ENCODE measurements around the gene LETM1. TPM values are rescaled to one million over a fixed set of nuclear protein-coding genes. Genes with fewer than 3 reads are reported as not detected.

The LETM1 gene
- total RNA-seq, 5 donors from 2014 or later (not counting 1 experiment from before 2014, with no cell fraction given), result 35.4 to 60.3 (median 53.5) TPM

GRCh38 chr4:1842993-1843448, 12.9 kb downstream of the LETM1 start:
- POLR2A ChIA-PET, result no interaction called here
- H3K4me3 ChIP-seq (ENCODE audit: control insufficient read depth in 1 of 2, extremely low read depth in 1 of 2, low read length in 1 of 2), result no peak overlapping the region

GRCh38 chr4:1842339-1842895, 13.5 kb downstream of the LETM1 start:
- H3K36me3 Mint-ChIP-seq, result peaks cover 36% of the 10 kb centered on the region

More at GRCh38 chr4:1842993-1843448, 12.9 kb downstream of the LETM1 start:
- no peak overlapping the region for H3K27ac ChIP-seq (ENCODE audit: low read length)
- no peak overlapping the region for H3K27ac Mint-ChIP-seq
- ATAC-seq (replicated peaks in 1 of 4) (no peak), DNase-seq (no peak)
- H3K27me3 ChIP-seq (replicated peaks in 1 of 2; ENCODE audit: control insufficient read depth in 2 of 2, extremely low read depth in 1 of 2, insufficient read depth in 2 of 2, low read length in 1 of 2), result no peaks in the 10 kb centered on the region
- H3K36me3 Mint-ChIP-seq, result peaks cover 37% of the 10 kb centered on the region
- H3K4me1 Mint-ChIP-seq, result peaks cover 3 to 10% (median 5%) of the 10 kb centered on the region in 3 donors
- H3K9me3 Mint-ChIP-seq, result no peaks in the 10 kb centered on the region
- no peaks in the 10 kb centered on the region for H3K9me3 ChIP-seq
- peaks cover 0 to 5% of the 10 kb centered on the region in 2 experiments for H3K4me1 ChIP-seq (ENCODE audit: control insufficient read depth in 1 of 2, extremely low read depth in 1 of 2, insufficient read depth in 2 of 2, low read length in 2 of 2)
- CTCF ChIA-PET, result no interaction called here
- H3K27me3 Mint-ChIP-seq, result no peaks in the 10 kb centered on the region
- 97% methylated on average over 16 of the region's 17 CpGs for WGBS (ENCODE audit: insufficient coverage)
- H3K4me3 Mint-ChIP-seq, result no peak overlapping the region
- H3K36me3 ChIP-seq (ENCODE audit: control insufficient read depth in 2 of 2, extremely low read depth in 1 of 2, insufficient read depth in 1 of 2, low read length in 1 of 2), result peaks cover 9 to 56% of the 10 kb centered on the region in 2 donors

GRCh38 chr4:1841887-1842210, 14.1 kb downstream of the LETM1 start:
- H3K36me3 ChIP-seq (ENCODE audit: control insufficient read depth in 2 of 2, extremely low read depth in 1 of 2, insufficient read depth in 1 of 2, low read length in 1 of 2), result peaks cover 9 to 51% of the 10 kb centered on the region in 2 donors
- Mint-ChIP-seq H3K36me3 (peaks cover 36% of the 10 kb centered on the region), H3K4me3 (no peak overlapping the region), H3K27ac (no peak overlapping the region), H3K4me1 (peaks cover 3 to 10% (median 5%) of the 10 kb centered on the region in 3 donors), H3K27me3 (no peaks in the 10 kb centered on the region), H3K9me3 (no peaks in the 10 kb centered on the region)
- CTCF ChIA-PET, result no interaction called here
- no peak for ATAC-seq (replicated peaks in 1 of 4)
- WGBS (ENCODE audit: insufficient coverage), result 50% methylated on average over 1 of the region's 9 CpGs
- peaks cover 0 to 5% of the 10 kb centered on the region in 2 experiments for H3K4me1 ChIP-seq (ENCODE audit: control insufficient read depth in 1 of 2, extremely low read depth in 1 of 2, insufficient read depth in 2 of 2, low read length in 2 of 2)
- POLR2A ChIA-PET, result interaction anchor here in 1 of 2 donors (0.5 kb wide), 1 partner anchor 12 kb away, joined by 3 read pairs; no protein-coding TSS in a partner anchor
- H3K4me3 ChIP-seq (ENCODE audit: control insufficient read depth in 1 of 2, extremely low read depth in 1 of 2, low read length in 1 of 2), result no peak overlapping the region
- no peak for DNase-seq
- H3K27me3 ChIP-seq (replicated peaks in 1 of 2; ENCODE audit: control insufficient read depth in 2 of 2, extremely low read depth in 1 of 2, insufficient read depth in 2 of 2, low read length in 1 of 2), result no peaks in the 10 kb centered on the region
- no peaks in the 10 kb centered on the region for H3K9me3 ChIP-seq
- H3K27ac ChIP-seq (ENCODE audit: low read length), result no peak overlapping the region

More at GRCh38 chr4:1842339-1842895, 13.5 kb downstream of the LETM1 start:
- POLR2A ChIA-PET, result no interaction called here
- CTCF ChIA-PET, result no interaction called here
- no peak overlapping the region for H3K27ac Mint-ChIP-seq
- Histone ChIP-seq H3K36me3 (ENCODE audit: control insufficient read depth in 2 of 2, extremely low read depth in 1 of 2, insufficient read depth in 1 of 2, low read length in 1 of 2) (peaks cover 9 to 56% of the 10 kb centered on the region in 2 donors), H3K27ac (ENCODE audit: low read length) (no peak overlapping the region), H3K4me3 (ENCODE audit: control insufficient read depth in 1 of 2, extremely low read depth in 1 of 2, low read length in 1 of 2) (no peak overlapping the region), H3K9me3 (no peaks in the 10 kb centered on the region), H3K27me3 (replicated peaks in 1 of 2; ENCODE audit: control insufficient read depth in 2 of 2, extremely low read depth in 1 of 2, insufficient read depth in 2 of 2, low read length in 1 of 2) (no peaks in the 10 kb centered on the region), H3K4me1 (ENCODE audit: control insufficient read depth in 1 of 2, extremely low read depth in 1 of 2, insufficient read depth in 2 of 2, low read length in 2 of 2) (peaks cover 0 to 5% of the 10 kb centered on the region in 2 experiments)
- ATAC-seq (replicated peaks in 1 of 4), result no peak
- WGBS (ENCODE audit: insufficient coverage), result 91% methylated on average over 13 of the region's 13 CpGs
- H3K27me3 Mint-ChIP-seq, result no peaks in the 10 kb centered on the region
- H3K9me3 Mint-ChIP-seq, result no peaks in the 10 kb centered on the region
- peaks cover 3 to 10% (median 5%) of the 10 kb centered on the region in 3 donors for H3K4me1 Mint-ChIP-seq
- DNase-seq, result no peak
- no peak overlapping the region for H3K4me3 Mint-ChIP-seq

GRCh38 chr4:1841201-1841886, 14.6 kb downstream of the LETM1 start:
- whole genome bisulfite sequencing (ENCODE audit: insufficient coverage), result 89% methylated on average over 25 of the region's 31 CpGs
- ChIA-PET POLR2A (interaction anchor here in 1 of 2 donors (0.5 kb wide), 1 partner anchor 12 kb away, joined by 3 read pairs; no protein-coding TSS in a partner anchor), CTCF (no interaction called here)
- Histone ChIP-seq H3K36me3 (ENCODE audit: control insufficient read depth in 2 of 2, extremely low read depth in 1 of 2, insufficient read depth in 1 of 2, low read length in 1 of 2) (peaks cover 9 to 54% of the 10 kb centered on the region in 2 donors), H3K27me3 (replicated peaks in 1 of 2; ENCODE audit: control insufficient read depth in 2 of 2, extremely low read depth in 1 of 2, insufficient read depth in 2 of 2, low read length in 1 of 2) (no peaks in the 10 kb centered on the region), H3K4me1 (ENCODE audit: control insufficient read depth in 1 of 2, extremely low read depth in 1 of 2, insufficient read depth in 2 of 2, low read length in 2 of 2) (peaks cover 0 to 5% of the 10 kb centered on the region in 2 experiments), H3K9me3 (no peaks in the 10 kb centered on the region), H3K27ac (ENCODE audit: low read length) (no peak overlapping the region), H3K4me3 (ENCODE audit: control insufficient read depth in 1 of 2, extremely low read depth in 1 of 2, low read length in 1 of 2) (no peak overlapping the region)
- no peaks in the 10 kb centered on the region for H3K27me3 Mint-ChIP-seq
- peaks cover 3 to 11% (median 5%) of the 10 kb centered on the region in 3 donors for H3K4me1 Mint-ChIP-seq
- DNase-seq (no peak), ATAC-seq (replicated peaks in 1 of 4) (no peak)
- peaks cover 34% of the 10 kb centered on the region for H3K36me3 Mint-ChIP-seq
- no peak overlapping the region for H3K4me3 Mint-ChIP-seq
- H3K9me3 Mint-ChIP-seq, result no peaks in the 10 kb centered on the region
- H3K27ac Mint-ChIP-seq, result no peak overlapping the region

- ATAC-seq (replicated peaks in 1 of 4), result no peak
- Histone ChIP-seq H3K4me3 (ENCODE audit: control insufficient read depth in 1 of 2, extremely low read depth in 1 of 2, low read length in 1 of 2) (no peak overlapping the region), H3K36me3 (ENCODE audit: control insufficient read depth in 2 of 2, extremely low read depth in 1 of 2, insufficient read depth in 1 of 2, low read length in 1 of 2) (peaks cover 10 to 69% of the 10 kb centered on the region in 2 donors), H3K4me1 (ENCODE audit: control insufficient read depth in 1 of 2, extremely low read depth in 1 of 2, insufficient read depth in 2 of 2, low read length in 2 of 2) (peaks cover 0 to 5% of the 10 kb centered on the region in 2 experiments), H3K27me3 (replicated peaks in 1 of 2; ENCODE audit: control insufficient read depth in 2 of 2, extremely low read depth in 1 of 2, insufficient read depth in 2 of 2, low read length in 1 of 2) (no peaks in the 10 kb centered on the region), H3K27ac (ENCODE audit: low read length) (no peak overlapping the region), H3K9me3 (no peaks in the 10 kb centered on the region)
- no peak for DNase-seq
- Mint-ChIP-seq H3K9me3 (no peaks in the 10 kb centered on the region), H3K4me1 (peaks cover 3 to 14% (median 5%) of the 10 kb centered on the region in 3 donors), H3K36me3 (peaks cover 42% of the 10 kb centered on the region), H3K27me3 (no peaks in the 10 kb centered on the region), H3K27ac (no peak overlapping the region), H3K4me3 (no peak overlapping the region)
- ChIA-PET POLR2A (interaction anchor here in 1 of 2 donors (0.6 kb wide), 1 partner anchor 1329 kb away, joined by 3 read pairs; no protein-coding TSS in a partner anchor), CTCF (no interaction called here)
- 33% methylated on average over 2 of the region's 7 CpGs for WGBS (ENCODE audit: insufficient coverage)
Measured at GRCh38 chr4:1839282-1839681, 16.7 kb downstream of the LETM1 start.

GRCh38 chr4:1837069-1837468, 18.9 kb downstream of the LETM1 start:
- Histone ChIP-seq H3K9me3 (no peaks in the 10 kb centered on the region), H3K36me3 (ENCODE audit: control insufficient read depth in 2 of 2, extremely low read depth in 1 of 2, insufficient read depth in 1 of 2, low read length in 1 of 2) (peaks cover 21 to 71% of the 10 kb centered on the region in 2 donors), H3K4me1 (ENCODE audit: control insufficient read depth in 1 of 2, extremely low read depth in 1 of 2, insufficient read depth in 2 of 2, low read length in 2 of 2) (peaks cover 0 to 5% of the 10 kb centered on the region in 2 experiments), H3K27me3 (replicated peaks in 1 of 2; ENCODE audit: control insufficient read depth in 2 of 2, extremely low read depth in 1 of 2, insufficient read depth in 2 of 2, low read length in 1 of 2) (no peaks in the 10 kb centered on the region), H3K27ac (ENCODE audit: low read length) (no peak overlapping the region), H3K4me3 (ENCODE audit: control insufficient read depth in 1 of 2, extremely low read depth in 1 of 2, low read length in 1 of 2) (no peak overlapping the region)
- no peak overlapping the region for H3K4me3 Mint-ChIP-seq
- no peak overlapping the region for H3K27ac Mint-ChIP-seq
- H3K4me1 Mint-ChIP-seq, result peaks cover 2 to 5% (median 4%) of the 10 kb centered on the region in 3 donors
- no peak for ATAC-seq (replicated peaks in 1 of 4)
- peaks cover 34% of the 10 kb centered on the region for H3K36me3 Mint-ChIP-seq
- no peaks in the 10 kb centered on the region for H3K27me3 Mint-ChIP-seq
- WGBS (ENCODE audit: insufficient coverage), result 95% methylated on average over 10 of the region's 10 CpGs
- DNase-seq, result no peak
- ChIA-PET CTCF (no interaction called here), POLR2A (no interaction called here)
- H3K9me3 Mint-ChIP-seq, result no peaks in the 10 kb centered on the region

Data from T-cell (primary cell).